Heart left ventricle (tissue), 13 donors: Measurements from ENCODE around the gene SHISA2.

ENCODE experiments used
- CTCF ChIP-seq, 12 donors: fragments of 200-600 bp; sonication (generic) in 4 of 12; IDR thresholded peaks; one replicate each; pipeline versions ENCODE4 v1.5.0 to v1.8.0; 2018 to 2022; ENCODE audit warnings: antibody characterized with exemption in 12 of 12, mild to moderate bottlenecking in 5 of 12
- POLR2A ChIP-seq, 2 donors: fragments of 450-650 bp; IDR thresholded peaks; one replicate each; pipeline ENCODE4 v1.6.1; 2017; ENCODE audit warnings: antibody characterized with exemption in 2 of 2, mild to moderate bottlenecking in 2 of 2, moderate library complexity in 2 of 2
- donor health status: ischemic (EF 13 %, LVEDD 7.1; RV severe dilation, severe dysfunction).
- donor health status: DM: no; HTN: yes; CAD: no.
- donor health status: DM: no; HTN: no; CAD: no.
- donor health status: ischemic (EF 25% LVEDD 6.9; RV normal size, moderate dysfunction).
- donor health status: ischemic (EF 25% LVEDD 5.7; RV mildly dilated, moderate dysfunction).
- donor health status: ischemic (EF 35%, LVEDD 5.7; RV mildly dilated, moderate dysfunction).
- donor health status: nonischemic (EF 11% LVEDD 7.7; RV severe dilation, severe dysfunction).
- donor health status: DM: yes; HTN: yes; CAD: no.
- donor health status: PGD.
- donor health status: ischemic (EF 29% LVEDD 5.4; RV normal size, mild dysfunction).
- donor health status: nonischemic (EF 23%, LVEDD 6.1; RV moderate dilation, normal function).

DNA sequence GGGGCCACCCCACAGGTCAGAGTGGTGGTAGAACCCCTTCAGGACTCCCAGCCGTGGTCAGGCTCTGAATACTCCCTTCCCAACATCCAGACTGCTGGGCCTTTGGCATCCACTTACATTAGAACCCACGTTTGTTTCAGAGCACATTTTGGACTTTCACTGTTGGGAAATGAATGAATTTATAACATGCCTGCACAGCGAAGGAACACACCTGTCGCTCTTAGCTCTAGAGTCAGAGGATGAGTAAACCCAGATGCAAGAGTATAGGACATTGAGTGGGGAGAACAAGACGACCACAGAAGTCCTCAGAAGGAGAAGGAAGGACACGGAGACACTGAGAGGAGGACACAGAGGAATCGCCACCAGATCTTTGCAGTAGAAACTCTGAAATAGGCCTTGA, 30.9 kb downstream of the SHISA2 start:
- TF ChIP-seq CTCF (IDR thresholded peaks at IDR 0.05) (no peak), POLR2A (IDR thresholded peaks at IDR 0.05) (no peak)
